Calu3 (cell line): ENCODE results near the gene IL23R. TPM values are rescaled to one million over a fixed set of nuclear protein-coding genes. Genes with fewer than 3 reads are reported as not detected.

Source experiments
- BruUV-seq: library from RNA; stranded (reverse); fragments of 400-500 nt; replicated peaks from 2 replicates; lab custom pipeline; 2021; lab: Mats Ljungman, UMichigan
- CTCF ChIA-PET: fragments of 300-600 bp; sonication (Branson Sonifier 250); formaldehyde crosslinking; loops from one replicate; lab custom pipeline; 2022; ENCODE audit warnings: antibody characterized with exemption; lab: Charles Lee
- DNase-seq: peaks from one replicate; pipeline ENCODE4 v3.0.0; 2022
- H3K27ac Mint-ChIP-seq: one replicate; pipeline ENCODE4 v1.8.0; 2022; ENCODE audit warnings: mixed read lengths; ENCODE audit not compliant: unreplicated experiment
- H3K27me3 Mint-ChIP-seq: one replicate; pipeline ENCODE4 v1.8.0; 2022; ENCODE audit warnings: mixed read lengths; ENCODE audit not compliant: unreplicated experiment
- H3K36me3 Mint-ChIP-seq: one replicate; pipeline ENCODE4 v1.8.0; 2022; ENCODE audit warnings: mild to moderate bottlenecking, moderate library complexity, mixed read lengths; ENCODE audit not compliant: insufficient read depth, unreplicated experiment
- H3K4me1 Mint-ChIP-seq: one replicate; pipeline ENCODE4 v1.8.0; 2022; ENCODE audit warnings: mild to moderate bottlenecking, low read depth, mixed read lengths; ENCODE audit not compliant: unreplicated experiment
- H3K4me3 Mint-ChIP-seq: one replicate; pipeline ENCODE4 v1.8.0; 2022; ENCODE audit warnings: mild to moderate bottlenecking, low read depth, moderate library complexity, mixed read lengths; ENCODE audit not compliant: unreplicated experiment
- H3K9me3 Mint-ChIP-seq: one replicate; pipeline ENCODE4 v1.8.0; 2022; ENCODE audit warnings: low read depth, mixed read lengths; ENCODE audit not compliant: unreplicated experiment
- CTCF ChIP-seq: fragments of 200-600 bp; IDR thresholded peaks from one replicate; pipeline ENCODE4 v1.8.0; 2022; ENCODE audit warnings: antibody characterized with exemption; ENCODE audit not compliant: unreplicated experiment
- intact Hi-C: fragments of 100-400 bp; cut with micrococcal nuclease; formaldehyde crosslinking; loops from one replicate; pipeline ENCODE4 v1.10.0; 2022; ENCODE audit not compliant: unreplicated experiment
- total RNA-seq: library from RNA; stranded (reverse); gene quantifications from 2 replicates; pipeline ENCODE4 v1.2.3, GENCODE V29; 2022

The IL23R gene
- total RNA-seq, 1 experiment from 2014 or later, result not detected

GRCh38 chr1:67124455-67124854 is 41.8 kb upstream of the IL23R start:
- intact Hi-C loops, result no loop called here
- BruUV-seq, result no TSS peak
- CTCF ChIA-PET, result no interaction called here
- Mint-ChIP-seq H3K27me3 (no peaks in the 10 kb centered on the region), H3K4me3 (no peak overlapping the region), H3K4me1 (no peaks in the 10 kb centered on the region), H3K9me3 (no peaks in the 10 kb centered on the region), H3K36me3 (no peaks in the 10 kb centered on the region), H3K27ac (no peak overlapping the region)
- TF ChIP-seq CTCF, result no peak
- no peak for DNase-seq

GRCh38 chr1:67126111-67126746 is 40.0 kb upstream of the IL23R start:
- Mint-ChIP-seq H3K27me3 (no peaks in the 10 kb centered on the region), H3K36me3 (no peaks in the 10 kb centered on the region), H3K4me1 (no peaks in the 10 kb centered on the region), H3K4me3 (no peak overlapping the region), H3K27ac (no peak overlapping the region), H3K9me3 (no peaks in the 10 kb centered on the region)
- no peak for TF ChIP-seq CTCF
- BruUV-seq, result no TSS peak
- intact Hi-C loops, result no loop called here
- CTCF ChIA-PET, result interaction anchor here (1.0 to 1.3 kb wide), 2 partner anchors 11 to 25 kb away, joined by 3 to 4 read pairs; no protein-coding TSS in a partner anchor
- DNase-seq, result no peak

DNA sequence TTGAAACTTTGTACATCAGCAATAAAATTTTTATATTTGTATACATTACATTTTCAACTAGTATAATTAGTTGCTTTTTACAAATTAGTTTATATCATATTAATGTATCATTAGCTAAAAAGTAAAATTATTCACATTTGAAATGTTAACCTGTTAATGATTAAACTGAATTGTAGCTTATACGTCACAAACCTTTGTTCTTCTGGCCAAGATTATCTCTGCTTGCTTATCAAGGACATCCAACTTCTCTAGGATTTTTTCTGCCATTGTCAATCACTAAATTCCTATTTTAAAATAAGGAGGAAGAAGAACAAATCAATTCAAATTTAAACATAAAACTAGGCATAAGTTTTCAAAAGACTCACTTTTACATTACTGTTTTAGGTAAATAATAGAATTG is 39.3 kb upstream of the IL23R start:
- H3K9me3 Mint-ChIP-seq, result no peaks in the 10 kb centered on the region
- no peak for DNase-seq
- no peaks in the 10 kb centered on the region for H3K36me3 Mint-ChIP-seq
- TF ChIP-seq CTCF, result no peak
- no peaks in the 10 kb centered on the region for H3K27me3 Mint-ChIP-seq
- CTCF ChIA-PET, result interaction anchor here (1.0 to 1.3 kb wide), 2 partner anchors 10 to 26 kb away, joined by 3 to 4 read pairs; no protein-coding TSS in a partner anchor
- intact Hi-C loops, result no loop called here
- no peak overlapping the region for H3K4me3 Mint-ChIP-seq
- H3K27ac Mint-ChIP-seq, result no peak overlapping the region
- no peaks in the 10 kb centered on the region for H3K4me1 Mint-ChIP-seq
- BruUV-seq, result no TSS peak

DNA sequence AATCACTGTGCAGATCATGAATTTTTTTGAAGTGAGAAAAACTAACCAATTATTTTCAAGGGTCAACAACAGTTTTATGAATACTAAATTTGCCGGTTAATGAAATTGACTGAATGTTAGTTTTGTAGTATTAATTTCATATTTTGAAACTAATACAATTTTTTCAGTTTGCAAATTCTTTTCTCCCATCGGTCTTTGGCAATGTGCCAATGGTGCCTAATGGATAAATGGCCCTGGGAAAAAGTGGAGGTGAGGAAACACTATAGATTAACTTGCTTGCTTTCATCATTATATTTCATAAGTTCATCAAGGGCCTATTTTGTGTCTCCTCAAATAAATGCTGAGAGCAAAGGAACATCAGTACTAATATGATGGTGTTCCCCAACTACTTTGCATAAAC is 35.6 kb upstream of the IL23R start:
- TF ChIP-seq CTCF, result no peak
- intact Hi-C loops, result no loop called here
- Mint-ChIP-seq H3K4me3 (no peak overlapping the region), H3K27ac (no peak overlapping the region), H3K9me3 (no peaks in the 10 kb centered on the region), H3K4me1 (no peaks in the 10 kb centered on the region), H3K36me3 (no peaks in the 10 kb centered on the region), H3K27me3 (no peaks in the 10 kb centered on the region)
- no peak for DNase-seq
- CTCF ChIA-PET, result no interaction called here
- no TSS peak for BruUV-seq
